Stimulated activated CD8-positive, alpha-beta memory T cell treated with anti-CD3 and anti-CD28 coated beads, Interleukin-15, amount 100 ng/mL, for 48 hours (primary cell): ENCODE measurements around the gene SKOR2.

ENCODE experiments used
- DNase-seq, 2 donors: peaks; one replicate each; pipeline ENCODE4 v3.0.0-alpha.2; 2020; ENCODE audit warnings: low read depth in 2 of 2

Gene SKOR2

GRCh38 chr18:47251289-47252120 lies at the start of gene SKOR2:
Gene SKOR2, minus strand, starts transcription at chr18:47251660. Its CDS starts 2,477 bp downstream, at chr18:47249183.
- DNase-seq: no peak

GRCh38 chr18:47296462-47296861 lies 45.0 kb upstream of the SKOR2 start:
- no peak for DNase-seq

DNA sequence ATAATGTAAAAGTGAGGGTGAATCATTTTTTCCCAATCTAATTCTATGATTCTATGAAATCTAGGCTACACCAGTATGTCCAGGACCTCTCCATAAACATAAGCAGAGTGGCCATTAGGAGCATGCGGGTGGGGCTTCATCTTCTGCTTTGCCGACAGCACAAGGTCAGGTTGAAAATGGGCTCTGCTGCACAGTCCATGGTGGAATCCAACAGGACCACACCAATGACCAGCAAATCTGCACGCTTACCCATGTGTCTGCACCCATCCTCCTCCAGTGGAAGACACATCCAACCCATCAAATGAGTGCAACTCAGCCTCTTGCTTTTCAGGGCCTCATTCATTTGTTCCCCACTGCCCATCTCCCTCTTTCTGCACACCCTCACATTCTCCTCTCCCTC lies 43.3 kb upstream of the SKOR2 start:
- DNase-seq: no peak

DNA sequence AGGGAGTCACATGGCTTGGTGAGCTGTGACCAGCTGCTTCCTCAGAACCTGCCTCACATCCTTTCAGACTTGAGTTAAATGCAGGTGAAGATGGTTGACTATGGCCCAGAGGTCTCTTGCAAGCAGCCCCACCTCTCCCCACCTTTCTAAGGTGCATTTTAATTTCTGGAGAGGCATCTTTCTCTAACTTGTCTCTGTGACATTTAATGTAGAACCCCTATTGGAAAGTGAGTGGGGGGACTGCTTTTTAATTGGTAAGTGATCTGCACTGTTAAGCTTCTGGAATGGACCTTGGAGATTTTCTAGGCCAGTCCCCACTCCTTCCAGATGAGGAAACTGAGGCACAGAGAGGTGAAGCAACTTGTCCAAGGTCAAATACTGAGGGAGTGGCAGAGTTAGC lies 37.3 kb upstream of the SKOR2 start:
- DNase-seq: no peak

GRCh38 chr18:47287911-47288585 lies 36.6 kb upstream of the SKOR2 start:
- no peak for DNase-seq

- no peak for DNase-seq
These were observed 35.4 kb upstream of the SKOR2 start for GRCh38 chr18:47286776-47287410.

DNA sequence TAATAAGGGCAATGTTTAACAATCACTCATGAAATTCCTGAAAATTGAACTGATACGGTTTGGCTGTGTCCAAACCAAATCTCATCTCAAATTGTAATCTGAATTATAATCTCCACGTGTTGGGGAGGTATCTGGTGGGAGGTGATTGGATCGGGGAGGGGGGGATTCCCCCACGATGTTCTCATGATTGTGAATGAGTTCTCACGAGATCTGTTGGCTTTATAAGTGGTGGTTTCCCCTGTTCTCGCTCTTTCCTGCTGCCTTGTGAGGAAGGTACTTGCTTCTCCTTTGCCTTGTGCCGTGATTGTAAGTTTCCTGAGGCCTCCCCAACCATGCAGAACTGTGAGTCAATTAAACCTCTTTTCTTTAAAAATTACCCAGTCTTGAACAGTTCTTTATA lies 34.0 kb upstream of the SKOR2 start:
- DNase-seq: no peak

- no peak for DNase-seq
These were observed 33.4 kb upstream of the SKOR2 start for GRCh38 chr18:47284721-47285395.

DNA sequence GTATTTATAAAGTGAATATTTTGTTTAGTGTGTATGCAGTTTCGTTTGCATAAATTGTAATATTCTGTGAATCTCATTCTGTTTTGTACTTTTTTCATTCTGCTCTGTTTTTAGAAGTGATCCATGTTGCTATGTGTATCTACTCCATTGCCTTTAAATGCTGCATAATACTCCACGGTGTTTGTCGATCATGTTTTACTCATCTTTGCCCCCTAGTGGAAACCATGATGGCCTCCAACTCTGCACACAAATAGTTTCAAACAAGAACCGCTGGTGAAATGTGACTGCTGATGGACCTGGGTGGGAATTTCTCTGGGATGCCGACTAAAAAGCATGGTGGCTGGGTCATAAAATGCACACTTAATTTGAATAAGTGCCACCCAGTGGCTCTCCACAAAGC lies 32.0 kb upstream of the SKOR2 start:
- no peak for DNase-seq

DNA sequence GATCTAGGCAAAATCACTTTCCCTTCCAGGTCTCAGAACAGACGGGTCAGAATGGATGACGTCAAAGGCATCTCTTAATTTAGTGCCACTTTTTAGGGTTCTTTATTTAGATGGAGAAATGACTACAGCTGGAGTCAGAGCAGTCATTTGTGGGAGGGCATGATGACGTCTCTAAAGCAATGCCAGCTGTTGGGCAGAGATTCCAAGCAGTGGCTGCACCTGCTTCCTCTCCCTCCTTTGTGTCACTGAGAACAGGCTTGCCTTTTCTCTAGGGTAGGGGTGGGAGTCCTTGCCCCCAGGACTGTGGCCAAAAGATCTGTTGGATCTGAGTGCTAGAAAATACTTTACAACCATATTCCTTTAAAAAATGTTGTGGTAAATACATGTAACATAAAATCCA lies 28.7 kb upstream of the SKOR2 start:
- DNase-seq: no peak

GRCh38 chr18:47274961-47275360 lies 23.5 kb upstream of the SKOR2 start:
- no peak for DNase-seq

DNA sequence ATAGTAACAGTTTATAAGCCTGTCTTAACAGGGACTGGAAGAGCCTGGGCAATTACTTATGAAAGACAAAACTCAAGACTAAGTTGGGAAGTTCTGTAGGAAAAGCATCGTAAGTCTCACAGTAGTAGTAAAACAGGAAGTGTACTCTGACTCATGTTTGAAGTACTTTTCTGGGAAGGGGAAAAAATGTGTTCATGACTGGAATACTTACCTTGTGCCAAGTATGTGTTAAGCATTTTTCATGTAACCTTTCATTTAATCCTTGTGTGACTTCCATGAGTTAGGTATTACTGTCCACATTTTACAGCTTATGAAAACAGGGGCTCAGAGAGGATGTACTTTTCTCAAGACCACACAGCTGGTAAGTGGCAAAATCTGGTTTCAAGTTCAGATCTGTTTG lies 13.7 kb upstream of the SKOR2 start:
- no peak for DNase-seq

- DNase-seq: no peak
These were observed 12.8 kb upstream of the SKOR2 start for GRCh38 chr18:47264308-47264700.

DNA sequence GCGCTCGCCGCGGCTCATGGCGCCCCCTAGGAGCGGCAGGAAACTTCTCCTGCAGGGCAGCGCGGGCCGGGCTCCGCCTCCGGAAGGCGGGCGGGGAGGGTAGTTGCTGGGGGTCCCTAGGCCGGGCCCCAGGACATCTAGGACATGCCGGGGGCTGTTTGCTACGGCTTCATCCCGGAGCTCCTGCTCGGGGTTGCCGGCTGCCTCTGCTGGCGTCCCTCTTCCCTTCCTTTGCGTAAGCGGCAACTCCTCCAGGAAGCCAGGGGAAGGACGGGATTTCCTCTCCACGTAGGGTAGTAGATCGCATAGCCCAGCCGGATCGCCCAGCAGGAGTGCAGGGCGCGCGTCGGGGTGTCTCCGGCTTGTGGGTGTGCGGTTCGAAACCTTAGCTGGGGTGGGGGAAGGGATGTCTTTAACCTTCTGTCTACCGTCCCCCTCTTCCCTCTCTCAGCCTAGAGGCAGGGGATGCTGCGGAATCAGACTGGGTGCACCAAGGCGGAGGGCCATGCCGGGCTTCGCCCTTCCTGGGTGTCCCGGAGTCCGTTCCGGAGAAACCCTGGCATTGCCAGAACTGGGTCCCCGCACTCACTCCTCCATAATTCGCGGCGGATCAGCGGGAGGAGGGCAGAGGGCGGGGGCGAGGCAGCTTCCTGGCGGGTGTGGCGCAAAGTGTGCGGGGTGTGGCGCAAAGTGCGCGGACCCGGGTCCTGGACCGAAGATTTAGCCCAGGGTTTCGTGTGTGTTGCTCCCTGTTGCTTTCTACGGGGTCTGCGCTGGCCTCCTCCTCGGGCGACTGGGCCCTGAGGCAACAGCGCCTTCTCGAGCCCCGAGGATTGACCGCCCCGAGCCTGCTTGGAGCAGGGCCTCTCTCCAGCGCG lies 12.2 kb upstream of the SKOR2 start:
- no peak for DNase-seq

DNA sequence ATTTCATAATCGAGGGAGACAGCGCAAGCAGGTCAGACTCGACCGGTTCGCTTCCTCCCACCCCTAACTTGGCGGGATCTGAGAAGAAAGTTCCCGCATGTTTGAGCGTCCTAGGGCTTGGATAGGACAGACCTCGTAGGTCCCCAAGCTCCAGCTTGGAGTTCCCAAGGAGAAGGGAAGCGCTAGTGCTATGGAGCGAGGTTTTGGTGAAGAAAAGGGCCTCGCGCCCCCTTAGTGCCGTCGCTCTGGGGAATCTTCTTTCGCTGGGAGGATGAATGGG lies 11.6 kb upstream of the SKOR2 start:
- no peak for DNase-seq

GRCh38 chr18:47262301-47263149 lies 11.1 kb upstream of the SKOR2 start:
- no peak for DNase-seq

DNA sequence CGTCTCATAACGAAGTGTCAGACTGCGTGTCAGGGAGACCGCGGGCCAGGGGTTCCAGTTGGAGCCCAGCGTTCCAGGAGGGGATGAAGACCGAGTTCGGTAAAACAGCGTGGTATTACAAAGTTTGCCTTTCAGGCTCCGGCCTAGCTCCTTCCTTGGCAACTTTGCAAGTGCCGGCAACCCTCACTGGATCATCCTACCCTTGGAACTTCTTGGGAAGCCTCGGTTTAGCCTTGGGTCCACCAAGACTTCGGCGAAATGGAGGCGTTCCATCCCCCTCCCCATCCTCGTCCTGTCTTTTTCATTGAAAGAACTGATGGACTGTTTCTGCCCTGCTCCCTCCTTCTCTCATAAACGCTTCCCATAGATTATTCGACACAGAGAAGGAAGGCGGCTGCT lies 10.4 kb upstream of the SKOR2 start:
- no peak for DNase-seq

- no peak for DNase-seq
These were observed 9.7 kb upstream of the SKOR2 start for GRCh38 chr18:47260924-47261701.

DNA sequence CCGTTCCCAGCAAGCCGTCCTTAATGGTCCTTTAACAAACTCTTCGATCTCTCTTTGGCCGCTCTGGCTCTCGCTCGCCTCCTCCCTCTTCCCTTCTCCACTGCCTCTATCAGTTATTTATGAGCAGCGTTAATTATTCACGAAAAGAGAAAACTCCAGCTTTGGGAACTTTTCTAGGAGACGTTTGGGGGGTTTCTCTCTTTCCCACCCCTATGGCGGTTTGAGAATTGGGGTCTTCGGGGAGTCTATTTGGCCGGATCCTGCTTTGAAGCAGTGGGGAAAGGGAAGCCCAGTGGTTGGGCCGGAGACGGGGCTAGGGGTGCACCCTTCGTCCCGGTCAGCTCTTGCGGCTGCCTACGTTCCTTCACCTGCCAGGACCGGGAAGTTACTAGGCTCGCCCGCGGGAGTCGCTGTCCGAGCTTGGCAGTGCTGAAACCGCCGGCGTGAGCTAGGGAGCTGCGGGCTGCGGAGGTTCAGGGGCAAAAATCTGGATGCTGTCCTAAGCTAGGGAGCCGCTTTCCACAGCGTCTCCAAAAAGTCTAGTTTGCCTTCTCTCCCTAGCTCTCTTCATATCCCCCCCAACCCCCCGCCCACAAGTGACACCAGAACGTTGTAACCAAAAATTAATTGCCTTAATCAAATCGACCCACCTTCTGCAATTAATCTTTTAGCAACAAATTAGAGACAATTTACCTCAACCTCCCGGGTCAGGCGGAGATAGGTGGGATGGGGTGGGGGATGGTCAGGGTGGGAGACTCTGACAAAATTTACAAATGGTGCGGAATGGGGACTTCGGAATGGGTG lies 8.9 kb upstream of the SKOR2 start:
- no peak for DNase-seq
